ENCODE data around the gene KIDINS220.

KIDINS220 gene

DNA sequence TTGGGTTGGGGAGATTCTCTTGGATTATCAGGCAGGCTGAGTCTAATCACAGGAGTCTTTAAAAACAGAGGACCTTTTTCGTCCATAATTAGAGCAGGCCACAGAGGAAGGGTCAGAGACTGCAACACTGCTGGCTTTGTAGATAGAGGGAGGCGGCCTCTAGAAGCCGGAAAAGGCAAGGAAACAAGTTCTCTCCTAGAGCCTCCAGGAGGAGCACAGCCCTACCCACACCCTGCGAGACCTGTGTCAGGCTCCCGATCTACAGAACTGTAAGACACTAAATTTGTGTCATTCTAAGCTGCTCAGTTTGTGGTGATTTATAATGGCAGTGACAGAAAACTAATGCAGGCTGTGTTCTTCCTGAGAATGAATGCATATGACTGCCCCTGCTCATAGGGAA, 140.2 kb downstream of the KIDINS220 start:
- no peak for DNase-seq (ENCODE audit: low read depth)

DNA sequence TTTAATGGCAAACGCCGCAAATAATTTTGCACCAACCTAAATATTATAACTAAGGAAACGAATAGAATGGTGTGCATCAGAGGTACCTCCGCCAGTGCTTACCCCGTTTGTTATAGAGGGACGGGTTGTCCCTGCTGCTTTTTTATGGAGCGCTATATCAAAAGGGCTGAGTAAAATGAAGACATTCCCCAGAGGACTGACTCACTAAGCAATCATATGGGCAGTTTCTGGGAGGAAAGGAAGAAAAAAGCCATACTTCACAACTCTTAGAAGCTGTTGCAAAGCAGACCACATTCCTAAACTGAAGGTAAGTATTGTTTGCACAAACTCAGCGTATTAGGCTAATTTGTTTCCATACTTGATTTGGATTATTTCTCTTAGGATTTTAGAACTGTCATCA, 142.7 kb downstream of the KIDINS220 start:
- DNase-seq (ENCODE audit: low read depth): no peak

DNA sequence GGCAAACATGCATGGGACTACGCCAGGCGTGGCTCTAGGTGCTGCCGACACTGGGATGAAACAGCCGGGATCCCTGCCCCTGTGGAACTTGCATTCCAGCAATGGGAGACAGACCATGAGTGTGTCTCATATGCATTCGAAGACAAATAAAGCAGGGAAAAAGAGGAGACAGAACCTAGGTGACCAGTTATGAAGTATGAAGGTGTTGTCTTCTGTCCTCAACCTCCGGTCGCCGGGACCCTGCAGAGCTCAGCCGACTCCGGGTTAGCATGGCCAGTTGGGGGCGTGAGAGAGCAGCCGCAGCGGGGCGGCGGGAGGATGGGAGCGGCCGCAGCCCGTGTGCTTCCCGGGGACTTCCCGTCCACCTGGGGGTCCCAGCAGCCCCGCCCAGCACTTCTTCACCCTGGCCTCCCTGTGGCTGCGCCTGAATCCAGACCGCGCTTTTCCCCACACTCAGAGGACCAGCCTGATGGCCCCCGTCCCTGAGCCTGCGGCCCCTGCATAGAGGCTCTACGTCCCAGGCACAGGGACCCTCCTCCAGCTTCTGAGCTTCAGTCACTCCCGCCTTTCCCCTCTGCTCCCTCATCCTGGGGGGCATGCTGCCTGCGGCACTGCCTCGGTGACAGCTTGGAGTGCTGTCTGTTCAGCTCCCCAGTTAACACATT, 144.1 kb downstream of the KIDINS220 start:
- no peak for DNase-seq (ENCODE audit: low read depth)

DNA sequence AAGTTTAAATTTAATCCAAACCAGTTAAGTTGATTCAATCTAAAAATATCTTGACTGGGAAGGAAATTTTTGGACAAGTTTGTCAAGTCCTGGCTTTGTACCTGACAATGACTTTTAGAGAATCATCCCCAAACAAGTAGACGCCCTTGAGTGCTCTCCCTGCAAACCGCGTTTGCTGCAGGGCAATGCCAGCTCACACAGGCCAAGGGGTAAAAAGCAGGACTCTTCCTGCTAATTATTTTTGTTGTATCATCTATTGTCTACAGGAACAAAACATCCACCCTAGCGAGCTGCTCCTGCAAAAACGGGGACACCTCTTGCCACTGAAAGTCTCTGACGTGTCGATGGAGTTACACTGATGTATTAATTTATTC, 144.6 kb downstream of the KIDINS220 start:
- DNase-seq (ENCODE audit: low read depth): no peak

DNA sequence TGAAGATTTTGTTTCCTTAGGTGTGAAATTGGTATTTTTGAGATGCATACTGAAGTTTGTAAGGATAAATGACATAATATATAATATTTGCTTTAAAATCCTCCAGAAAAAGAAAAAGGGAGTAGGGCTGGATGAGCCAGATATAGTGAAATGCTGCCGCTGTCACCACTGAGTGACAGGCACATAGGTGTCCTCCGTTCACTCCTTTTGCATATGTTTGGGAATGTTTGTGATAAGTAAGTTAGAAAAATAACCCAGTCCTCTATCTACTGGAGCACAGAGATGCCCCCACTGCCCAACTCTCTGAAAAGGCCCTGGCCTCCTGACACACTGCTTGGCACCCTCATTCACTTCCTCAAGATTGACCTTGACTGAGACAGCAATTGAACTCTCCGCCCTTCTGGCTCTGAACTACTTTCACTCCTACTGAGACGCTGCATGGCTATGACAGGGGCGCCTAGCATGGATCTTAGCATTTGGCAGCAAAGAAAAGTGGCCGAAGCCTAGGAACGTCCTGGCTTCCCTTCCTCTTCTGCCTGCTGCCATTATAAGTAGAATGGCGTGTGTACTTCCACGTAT, 145.5 kb downstream of the KIDINS220 start:
- no peak for DNase-seq (ENCODE audit: low read depth)

DNA sequence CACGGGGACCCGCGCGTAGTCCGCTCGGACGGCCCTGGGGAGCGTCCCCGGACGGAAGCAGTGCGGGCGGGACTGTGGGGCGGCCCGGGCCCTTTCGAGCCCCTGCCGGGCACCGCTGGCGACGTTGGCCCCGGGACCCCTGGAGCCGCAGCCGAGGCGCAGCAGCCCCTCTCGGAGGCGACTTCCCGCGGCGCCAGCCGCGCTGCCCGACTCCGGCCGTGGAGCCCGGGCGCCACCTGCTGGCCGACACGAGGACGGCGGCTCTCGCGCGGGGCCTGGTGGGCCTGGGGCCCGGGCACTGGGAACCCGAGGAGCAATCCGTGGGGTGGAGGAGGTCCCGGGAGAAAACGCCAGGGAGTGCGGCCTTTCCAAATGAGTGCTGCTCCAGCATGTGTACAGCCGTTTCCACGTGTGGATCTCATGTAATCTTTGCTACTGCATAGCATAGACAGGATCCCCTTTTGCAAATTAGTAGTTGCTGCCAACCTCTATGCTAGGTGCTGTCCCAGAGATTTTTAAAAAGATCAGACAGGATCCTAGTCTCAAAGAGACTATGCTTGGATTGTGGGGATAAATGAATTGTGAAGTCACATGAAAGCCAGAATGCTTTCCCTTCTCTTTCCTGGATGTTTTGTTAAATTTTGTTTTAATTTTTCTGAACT, 151.6 kb downstream of the KIDINS220 start:
- DNase-seq (ENCODE audit: low read depth): peak; percentile 70

DNA sequence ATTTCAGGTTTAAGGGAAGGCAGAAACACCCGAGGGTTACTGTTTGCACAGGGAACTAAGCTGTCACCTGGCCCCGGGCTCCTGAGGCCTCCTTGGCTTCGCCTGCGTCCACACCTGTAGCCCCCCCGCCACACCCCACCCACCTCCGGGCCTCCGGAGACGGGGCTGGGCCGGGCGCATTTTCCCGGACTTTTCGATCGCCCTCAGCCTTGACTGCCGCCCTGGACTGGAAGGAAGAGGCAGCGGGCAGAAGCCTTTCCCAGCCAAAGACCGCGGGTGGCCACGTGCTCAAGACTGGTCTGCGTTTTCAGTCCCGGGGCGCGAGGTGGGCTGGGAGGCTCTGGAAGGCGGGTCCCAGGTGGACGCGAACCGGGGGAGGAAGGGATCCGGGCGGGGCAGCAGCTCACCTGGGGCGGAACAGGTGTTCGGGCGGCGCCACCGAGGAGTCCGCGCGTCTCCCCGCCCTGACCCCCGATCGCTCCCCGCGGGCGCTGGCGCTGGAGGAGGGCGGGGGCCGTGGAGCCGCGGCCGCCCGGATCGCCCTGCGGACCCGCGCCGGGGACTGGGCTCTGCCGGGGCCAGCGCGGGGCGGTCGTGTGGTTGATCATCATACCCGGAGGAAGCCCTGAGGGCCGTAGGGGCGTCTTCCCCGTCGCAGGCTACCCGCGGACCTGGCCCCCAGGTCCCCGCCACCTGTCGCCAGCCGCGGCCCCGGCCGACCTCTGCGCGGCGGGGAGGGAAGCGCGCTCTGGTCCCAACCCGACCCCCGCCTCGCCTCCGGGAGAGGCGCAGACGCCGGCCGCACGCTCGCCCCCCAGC, 152.3 kb downstream of the KIDINS220 start:
- DNase-seq (ENCODE audit: low read depth): no peak

DNA sequence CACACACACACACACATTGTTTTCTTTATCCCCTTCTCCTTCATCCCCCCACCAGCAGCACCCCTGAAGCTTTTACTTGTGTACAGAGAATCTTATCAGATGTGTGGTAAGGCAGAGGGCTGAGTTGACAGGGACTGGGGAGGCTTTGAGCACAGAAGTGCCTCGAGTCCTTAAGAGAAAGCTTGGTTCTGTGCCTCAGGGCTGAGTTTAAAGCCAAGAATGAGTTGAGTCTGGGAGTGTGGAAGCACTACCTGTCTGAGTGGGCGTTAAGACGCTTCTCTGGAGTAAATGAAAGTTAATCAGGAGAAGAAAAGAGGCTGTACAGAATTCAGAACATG, 152.9 kb downstream of the KIDINS220 start:
- DNase-seq (ENCODE audit: low read depth): no peak

DNA sequence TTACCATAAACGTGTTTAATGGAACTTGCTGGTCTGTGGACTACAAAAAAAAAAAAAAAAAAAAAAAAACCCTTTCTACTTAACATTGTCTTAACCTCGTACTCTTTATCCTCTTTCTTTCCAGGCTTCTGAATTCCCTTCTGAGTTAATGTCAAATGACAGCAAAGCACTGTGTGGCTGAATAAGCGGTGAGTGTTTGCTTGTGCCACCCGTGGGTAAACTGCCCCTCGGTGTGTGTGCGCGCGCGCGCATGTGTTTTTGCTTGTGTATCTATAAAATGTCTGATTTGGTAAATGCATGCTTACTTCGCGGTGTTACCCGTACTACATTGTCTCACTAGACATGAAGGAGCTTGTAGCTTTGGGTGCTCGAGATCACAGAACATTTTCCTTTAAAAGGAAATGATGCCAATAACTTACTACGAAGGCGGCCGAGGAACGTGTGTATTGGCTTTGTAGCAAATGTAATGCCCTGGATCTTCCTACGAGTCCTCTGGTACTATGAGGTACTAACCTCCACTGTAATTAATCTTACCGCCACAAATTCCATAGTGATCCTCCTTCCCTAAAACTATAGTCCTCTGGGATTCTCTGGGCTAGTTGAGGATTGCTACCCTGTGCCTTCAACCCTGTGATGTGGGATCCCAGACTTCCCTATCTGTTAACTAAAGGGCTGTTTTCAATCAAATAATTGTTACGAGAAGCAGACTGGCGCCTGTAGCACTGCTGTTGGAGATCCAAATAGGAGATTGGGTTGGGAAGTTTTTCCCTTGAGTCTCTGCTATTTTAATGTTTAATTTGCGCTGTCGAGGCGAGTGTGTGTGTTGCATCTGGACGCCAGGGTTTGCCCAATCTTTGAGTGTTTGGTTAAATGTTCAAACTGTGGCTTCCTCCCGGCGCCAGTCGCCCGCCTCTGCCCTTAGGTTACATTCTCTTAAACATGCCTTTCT, 154.4 kb downstream of the KIDINS220 start:
- no peak for DNase-seq (ENCODE audit: low read depth)

DNA sequence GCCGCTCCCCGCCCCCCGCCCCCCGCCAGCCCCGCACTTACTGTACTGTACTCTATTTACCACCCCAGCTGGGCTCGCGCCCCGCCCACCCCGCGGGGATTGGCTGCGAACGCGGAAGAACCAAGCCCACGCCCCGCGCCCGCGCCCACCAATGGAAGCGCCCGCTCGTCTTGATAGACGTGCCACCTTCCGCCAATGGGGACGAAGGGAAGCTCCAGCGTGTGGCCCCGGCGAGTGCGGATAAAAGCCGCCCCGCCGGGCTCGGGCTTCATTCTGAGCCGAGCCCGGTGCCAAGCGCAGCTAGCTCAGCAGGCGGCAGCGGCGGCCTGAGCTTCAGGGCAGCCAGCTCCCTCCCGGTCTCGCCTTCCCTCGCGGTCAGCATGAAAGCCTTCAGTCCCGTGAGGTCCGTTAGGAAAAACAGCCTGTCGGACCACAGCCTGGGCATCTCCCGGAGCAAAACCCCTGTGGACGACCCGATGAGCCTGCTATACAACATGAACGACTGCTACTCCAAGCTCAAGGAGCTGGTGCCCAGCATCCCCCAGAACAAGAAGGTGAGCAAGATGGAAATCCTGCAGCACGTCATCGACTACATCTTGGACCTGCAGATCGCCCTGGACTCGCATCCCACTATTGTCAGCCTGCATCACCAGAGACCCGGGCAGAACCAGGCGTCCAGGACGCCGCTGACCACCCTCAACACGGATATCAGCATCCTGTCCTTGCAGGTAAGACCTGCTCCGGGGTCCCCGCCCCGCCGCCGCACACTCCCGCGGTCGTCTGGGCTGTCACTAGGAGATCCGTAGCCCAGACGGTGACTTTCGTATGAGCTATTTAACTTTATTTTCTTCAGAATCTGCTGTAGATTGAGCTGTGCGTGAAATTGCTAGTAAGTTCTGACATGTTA, 155.4 kb downstream of the KIDINS220 start, which contains the start of gene ID2:
TSS of gene ID2 (plus strand) at position 271 of the 907 bp plus-strand sequence. CDS start at position 381, 110 bp downstream.
- peak; percentile 98 for DNase-seq (ENCODE audit: low read depth)

DNA sequence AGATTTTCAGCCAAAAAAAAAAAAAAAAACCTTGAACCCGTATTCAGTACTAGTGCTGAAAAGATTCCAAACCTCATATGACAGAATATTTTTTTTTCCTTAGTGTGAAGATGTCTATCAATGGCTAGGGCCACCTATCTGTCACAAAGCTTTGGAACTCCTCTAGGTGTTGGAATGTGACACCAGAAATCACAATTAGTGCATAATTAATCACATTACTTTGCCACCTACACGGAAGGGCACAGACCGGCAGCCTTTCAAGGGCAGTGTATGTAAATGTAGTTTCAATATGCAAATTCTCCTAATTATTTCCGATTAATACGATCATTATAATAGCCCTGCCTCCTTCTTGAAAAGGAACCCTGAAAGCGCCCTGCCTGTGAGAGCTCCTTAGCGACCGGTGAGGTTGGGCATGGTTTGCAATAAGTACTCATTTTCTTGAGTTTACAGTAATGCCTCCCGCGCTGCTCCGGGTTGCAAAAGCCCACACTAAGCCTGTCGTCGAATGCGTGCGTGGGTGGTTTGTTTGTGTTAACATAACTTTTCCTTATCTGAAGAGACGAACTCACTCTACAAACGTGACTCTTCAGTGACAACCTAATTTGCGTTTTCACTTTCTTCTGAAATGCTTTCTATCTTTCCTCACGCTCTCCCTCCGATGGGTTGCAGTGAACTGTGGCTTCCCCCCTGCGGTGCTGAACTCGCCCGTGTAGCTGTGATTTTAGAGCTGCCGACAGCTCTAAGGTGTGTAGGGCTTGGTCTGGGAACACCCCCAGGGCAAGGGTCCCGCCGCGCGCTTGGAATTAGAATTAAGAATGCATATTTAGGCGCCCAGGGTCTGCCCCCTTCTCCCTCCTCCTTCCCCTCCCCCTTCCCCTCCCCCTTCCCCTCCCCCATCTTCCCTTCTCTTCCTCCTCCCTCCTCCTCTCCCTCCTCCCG, 156.3 kb downstream of the KIDINS220 start:
- peak; percentile 59 for DNase-seq (ENCODE audit: low read depth)

DNA sequence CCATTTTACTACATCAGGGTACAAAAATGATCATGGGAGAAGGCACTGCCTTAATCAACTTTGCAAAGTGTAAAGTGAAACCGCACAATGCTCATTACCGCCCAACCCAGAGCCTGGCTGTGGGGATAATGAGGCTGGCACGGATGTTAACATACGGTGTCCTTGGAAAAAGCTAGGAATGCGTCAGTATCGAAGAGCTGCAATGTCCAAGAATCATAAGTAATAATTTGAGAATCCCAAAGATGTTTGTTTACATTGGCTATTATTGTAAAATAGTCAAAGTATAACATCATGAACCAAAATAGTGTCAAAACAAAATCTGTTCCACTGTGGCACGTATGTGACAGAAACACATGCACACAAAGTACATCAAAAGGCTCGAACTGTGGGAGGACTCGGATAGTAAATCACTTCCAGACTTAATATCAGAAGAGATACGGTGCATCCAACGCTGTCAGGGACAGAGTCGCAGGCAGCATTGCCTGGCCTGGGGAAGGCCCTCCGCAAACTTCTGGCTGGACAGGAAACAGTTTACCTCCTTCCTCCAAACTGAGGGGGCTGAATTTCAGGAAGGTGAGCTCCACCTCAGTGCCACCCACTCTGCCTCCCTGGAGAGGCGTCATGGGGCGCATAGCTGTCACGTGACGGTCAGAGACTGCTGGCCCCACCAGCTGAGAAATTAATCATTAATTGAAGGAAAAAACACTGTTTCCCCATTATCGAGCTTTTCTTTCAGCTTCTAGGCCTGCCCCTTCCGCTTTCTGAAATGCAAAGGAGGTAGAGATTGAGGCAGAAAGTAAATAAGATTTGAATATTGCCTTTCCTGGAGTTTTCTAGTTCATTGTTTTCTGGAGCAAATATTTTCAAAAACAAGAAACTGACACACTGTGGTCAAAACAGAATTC, 157.3 kb downstream of the KIDINS220 start:
- no peak for DNase-seq (ENCODE audit: low read depth)

DNA sequence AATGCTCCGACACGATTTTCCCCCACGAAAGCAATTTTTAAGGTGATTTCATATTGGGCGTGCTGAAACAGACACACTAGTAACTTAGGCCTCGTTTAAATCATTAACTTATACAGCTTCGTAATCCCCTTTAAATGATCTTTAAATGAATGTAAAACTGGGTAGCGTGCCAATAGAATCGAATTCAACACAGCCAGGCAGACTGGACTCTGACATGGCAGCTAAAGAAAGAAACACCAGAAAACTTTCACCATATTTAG, 157.9 kb downstream of the KIDINS220 start:
- no peak for DNase-seq (ENCODE audit: low read depth)
